ENCODE results near the gene SPOCK2.

- no peak for TF ChIP-seq POLR2A (IDR thresholded peaks at IDR 0.05; ENCODE audit: borderline replicate concordance, extremely low read depth, insufficient read depth, insufficient read length)
- no peak for TF ChIP-seq SRF (IDR thresholded peaks at IDR 0.05; ENCODE audit: low read depth)
- TF ChIP-seq EGR1 (IDR thresholded peaks at IDR 0.05; ENCODE audit: low read depth) = no peak
- no peak for TF ChIP-seq TCF7L2 (IDR thresholded peaks at IDR 0.05; ENCODE audit: borderline replicate concordance, extremely low read depth, insufficient read depth, insufficient read length)
- no peak for TF ChIP-seq MAX (IDR thresholded peaks at IDR 0.05)
Observed at GRCh38 chr10:72083790-72084459, 4.4 kb downstream of the SPOCK2 start.
